K562 (cell line): ENCODE measurements around the gene ETV3L. TPM values are rescaled to one million over a fixed set of nuclear protein-coding genes. Genes with fewer than 3 reads are reported as not detected.

Experiments used
- ATF4 ChIP-seq: fragments of 450-650 bp; formaldehyde crosslinking; IDR thresholded peaks from 2 replicates; pipeline ENCODE4 v1.4.0; 2022; ENCODE audit warnings: mild to moderate bottlenecking, moderate library complexity
- BRD4 ChIP-seq: fragments of 200-600 bp; sonication (generic); IDR thresholded peaks from 2 replicates; pipeline ENCODE4 v1.6.1; 2017; ENCODE audit warnings: inconsistent platforms
- CCAR2 ChIP-seq: fragments of 200-400 bp; formaldehyde crosslinking; IDR thresholded peaks from 2 replicates; pipeline ENCODE4 v1.6.1; 2017; ENCODE audit warnings: mild to moderate bottlenecking, low read depth, low read length
- ETV1 ChIP-seq: fragments of 450-650 bp; conservative IDR thresholded peaks from 2 replicates; pipeline ENCODE4 v1.6.1; 2016; ENCODE audit warnings: missing genetic modification characterization, control low read depth, low read depth, missing compliant biosample characterization
- FOXM1 ChIP-seq, 2 experiments: fragments of 450-650 bp in 1 of 2; sonication (generic) in 1 of 2; formaldehyde crosslinking in 1 of 2; IDR thresholded peaks; 2 replicates each; pipeline versions ENCODE4 v1.6.1 to v1.9.0; 2017 to 2022; ENCODE audit warnings: low read depth in 2 of 2, mild to moderate bottlenecking in 2 of 2, missing genetic modification reagents in 1 of 2, moderate library complexity in 1 of 2
- JUN ChIP-seq, 2 experiments: sonication (generic) in 1 of 2; formaldehyde crosslinking in 1 of 2; IDR thresholded peaks; 2 replicates each; pipeline versions ENCODE4 v1.6.1 to v1.8.0; 2012 to 2022; ENCODE audit warnings: borderline replicate concordance in 2 of 2, mild to moderate bottlenecking in 2 of 2, improper control_type of control experiment in 1 of 2, low read depth in 1 of 2, low read length in 1 of 2, missing genetic modification reagents in 1 of 2
- L3MBTL2 ChIP-seq: fragments of 450-650 bp; IDR thresholded peaks from 2 replicates; pipeline ENCODE4 v1.6.1; 2016; ENCODE audit warnings: mild to moderate bottlenecking, moderate library complexity
- MCM5 ChIP-seq: fragments of 450-650 bp; IDR thresholded peaks from 2 replicates; pipeline ENCODE4 v1.6.1; 2016; ENCODE audit warnings: low read depth
- MTA2 ChIP-seq: fragments of 450-650 bp; IDR thresholded peaks from 2 replicates; pipeline ENCODE4 v1.6.1; 2016; ENCODE audit warnings: low read depth
- NKRF ChIP-seq: fragments of 450-650 bp; IDR thresholded peaks from 2 replicates; pipeline ENCODE4 v1.6.1; 2016; ENCODE audit warnings: borderline replicate concordance
- PTRF ChIP-seq: fragments of 450-650 bp; IDR thresholded peaks from 2 replicates; pipeline ENCODE4 v1.6.1; 2016; ENCODE audit warnings: mild to moderate bottlenecking, missing genetic modification characterization, missing compliant biosample characterization
- RBM25 ChIP-seq: fragments of 200-400 bp; formaldehyde crosslinking; IDR thresholded peaks from 2 replicates; pipeline ENCODE4 v1.6.1; 2018; ENCODE audit warnings: low read length, low read depth, moderate library complexity; ENCODE audit not compliant: severe bottlenecking
- SP2 ChIP-seq: IDR thresholded peaks from 2 replicates; pipeline ENCODE4 v1.6.1; 2011; ENCODE audit warnings: mild to moderate bottlenecking, low read depth, low read length, moderate library complexity; ENCODE audit not compliant: poor library complexity, severe bottlenecking; ENCODE audit errors: extremely low read depth
- ZFX ChIP-seq: sonication (generic); formaldehyde crosslinking; IDR thresholded peaks from 2 replicates; pipeline ENCODE4 v1.8.0; 2022; ENCODE audit warnings: mild to moderate bottlenecking, missing genetic modification reagents, moderate library complexity
- ZNF124 ChIP-seq: sonication (generic); formaldehyde crosslinking; IDR thresholded peaks from 2 replicates; pipeline ENCODE4 v1.8.1; 2022; ENCODE audit warnings: missing genetic modification reagents
- ZNF785 ChIP-seq: fragments of 250-450 bp; sonication (Bioruptor Pico); IDR thresholded peaks from 2 replicates; pipeline ENCODE4 v1.4.0; 2020; ENCODE audit warnings: mild to moderate bottlenecking
- polyA plus RNA-seq, 8 experiments: library from polyadenylated mRNA; depleted of rRNA in 4 of 8; stranded (reverse) in 5 of 8; unstranded in 3 of 8; fragments of >200 nt; fragmentation: Nextera tagmentation in 2 of 8; fragmentation: Illumina TruSeq in 1 of 8; extraction: Ambion mirVana in 2 of 8; extraction: Trizol in 1 of 8; gene quantifications; 2 replicates each; pipeline versions ENCODE4 v1.2.1 to v1.2.3, GENCODE V29; 2011 to 2014; ENCODE audit warnings: inconsistent platforms in 1 of 8, missing spikeins in 1 of 8
- total RNA-seq, 7 experiments: library from RNA; depleted of rRNA in 6 of 7; stranded (reverse); fragments of >200 nt in 6 of 7; fragmentation: Illumina TruSeq in 2 of 7; extraction: Trizol in 2 of 7; gene quantifications; 2 replicates each; pipeline versions ENCODE4 v1.2.1 to v1.2.3, GENCODE V29; 2011 to 2021; ENCODE audit warnings: low replicate concordance in 1 of 7
- TF ChIP-seq, protein P1 (sequence below): sonication (generic); formaldehyde crosslinking; IDR thresholded peaks from 2 replicates; pipeline ENCODE4 v1.8.1; 2023; ENCODE audit warnings: missing genetic modification reagents, mild to moderate bottlenecking, borderline replicate concordance
- TF ChIP-seq, protein P2 (sequence below): fragments of 450-650 bp; IDR thresholded peaks from 2 replicates; pipeline ENCODE4 v1.6.1; 2017; ENCODE audit warnings: mild to moderate bottlenecking, moderate library complexity

Gene ETV3L
- total and polyA plus RNA-seq, 9 of the 15 experiments (the other 6 are each of a cell fraction or from before 2014, with no cell fraction given), result not detected

GRCh38 chr1:157073944-157074685 lies 25.5 kb downstream of the ETV3L start (continued):
- TF ChIP-seq NKRF (no peak), ZNF124 (CRISPR knock-in tag) (no peak), ETV1 (tag) (no peak), MTA2 (no peak), JUN (IDR thresholded peaks at IDR 0.05; ENCODE audit: borderline replicate concordance, low read depth, low read length) (0 out of 2 replicates have a peak, but pooled peaks have one; percentile 6), JUN (CRISPR knock-in tag; IDR thresholded peaks at IDR 0.05; ENCODE audit: borderline replicate concordance) (no peak), PTRF (tag) (no peak), BRD4 (no peak), L3MBTL2 (peak; percentile 96), ZNF785 (CRISPR knock-in tag) (no peak), ZFX (CRISPR knock-in tag) (0 out of 2 replicates have a peak, but pooled peaks have one; percentile 21), CCAR2 (no peak), ATF4 (CRISPR knock-in tag) (no peak), MCM5 (no peak), FOXM1 (IDR thresholded peaks at IDR 0.05; ENCODE audit: low read depth) (no peak), FOXM1 (CRISPR knock-in tag; IDR thresholded peaks at IDR 0.05; ENCODE audit: low read depth) (no peak), RBM25 (no peak), SP2 (no peak)
- TF ChIP-seq, protein P1, sequence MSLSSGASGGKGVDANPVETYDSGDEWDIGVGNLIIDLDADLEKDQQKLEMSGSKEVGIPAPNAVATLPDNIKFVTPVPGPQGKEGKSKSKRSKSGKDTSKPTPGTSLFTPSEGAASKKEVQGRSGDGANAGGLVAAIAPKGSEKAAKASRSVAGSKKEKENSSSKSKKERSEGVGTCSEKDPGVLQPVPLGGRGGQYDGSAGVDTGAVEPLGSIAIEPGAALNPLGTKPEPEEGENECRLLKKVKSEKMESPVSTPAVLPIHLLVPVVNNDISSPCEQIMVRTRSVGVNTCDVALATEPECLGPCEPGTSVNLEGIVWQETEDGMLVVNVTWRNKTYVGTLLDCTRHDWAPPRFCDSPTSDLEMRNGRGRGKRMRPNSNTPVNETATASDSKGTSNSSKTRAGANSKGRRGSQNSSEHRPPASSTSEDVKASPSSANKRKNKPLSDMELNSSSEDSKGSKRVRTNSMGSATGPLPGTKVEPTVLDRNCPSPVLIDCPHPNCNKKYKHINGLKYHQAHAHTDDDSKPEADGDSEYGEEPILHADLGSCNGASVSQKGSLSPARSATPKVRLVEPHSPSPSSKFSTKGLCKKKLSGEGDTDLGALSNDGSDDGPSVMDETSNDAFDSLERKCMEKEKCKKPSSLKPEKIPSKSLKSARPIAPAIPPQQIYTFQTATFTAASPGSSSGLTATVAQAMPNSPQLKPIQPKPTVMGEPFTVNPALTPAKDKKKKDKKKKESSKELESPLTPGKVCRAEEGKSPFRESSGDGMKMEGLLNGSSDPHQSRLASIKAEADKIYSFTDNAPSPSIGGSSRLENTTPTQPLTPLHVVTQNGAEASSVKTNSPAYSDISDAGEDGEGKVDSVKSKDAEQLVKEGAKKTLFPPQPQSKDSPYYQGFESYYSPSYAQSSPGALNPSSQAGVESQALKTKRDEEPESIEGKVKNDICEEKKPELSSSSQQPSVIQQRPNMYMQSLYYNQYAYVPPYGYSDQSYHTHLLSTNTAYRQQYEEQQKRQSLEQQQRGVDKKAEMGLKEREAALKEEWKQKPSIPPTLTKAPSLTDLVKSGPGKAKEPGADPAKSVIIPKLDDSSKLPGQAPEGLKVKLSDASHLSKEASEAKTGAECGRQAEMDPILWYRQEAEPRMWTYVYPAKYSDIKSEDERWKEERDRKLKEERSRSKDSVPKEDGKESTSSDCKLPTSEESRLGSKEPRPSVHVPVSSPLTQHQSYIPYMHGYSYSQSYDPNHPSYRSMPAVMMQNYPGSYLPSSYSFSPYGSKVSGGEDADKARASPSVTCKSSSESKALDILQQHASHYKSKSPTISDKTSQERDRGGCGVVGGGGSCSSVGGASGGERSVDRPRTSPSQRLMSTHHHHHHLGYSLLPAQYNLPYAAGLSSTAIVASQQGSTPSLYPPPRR, result no peak
- TF ChIP-seq, protein P2, sequence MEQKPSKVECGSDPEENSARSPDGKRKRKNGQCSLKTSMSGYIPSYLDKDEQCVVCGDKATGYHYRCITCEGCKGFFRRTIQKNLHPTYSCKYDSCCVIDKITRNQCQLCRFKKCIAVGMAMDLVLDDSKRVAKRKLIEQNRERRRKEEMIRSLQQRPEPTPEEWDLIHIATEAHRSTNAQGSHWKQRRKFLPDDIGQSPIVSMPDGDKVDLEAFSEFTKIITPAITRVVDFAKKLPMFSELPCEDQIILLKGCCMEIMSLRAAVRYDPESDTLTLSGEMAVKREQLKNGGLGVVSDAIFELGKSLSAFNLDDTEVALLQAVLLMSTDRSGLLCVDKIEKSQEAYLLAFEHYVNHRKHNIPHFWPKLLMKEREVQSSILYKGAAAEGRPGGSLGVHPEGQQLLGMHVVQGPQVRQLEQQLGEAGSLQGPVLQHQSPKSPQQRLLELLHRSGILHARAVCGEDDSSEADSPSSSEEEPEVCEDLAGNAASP, result no peak
